CD14-positive monocyte (primary cell): ENCODE results near the gene KRTAP5-8. TPM values are rescaled to one million over a fixed set of nuclear protein-coding genes. Genes with fewer than 3 reads are reported as not detected.
A peak's percentile ranks its signal among the peaks of the same experiment; 100 is the strongest.

Experiments
- DNase-seq, 3 donors: peaks; one replicate each; pipeline ENCODE4 v3.0.0-alpha.2; 2011 to 2022
- H2AFZ ChIP-seq: 2 replicates; pipeline ENCODE4 v1.6.0; 2012; ENCODE audit warnings: mild to moderate bottlenecking, low read depth, low read length, inconsistent platforms; ENCODE audit not compliant: insufficient read depth, poor library complexity, severe bottlenecking
- H3K27ac ChIP-seq, 2 donors: 1 replicate in 1 of 2; 2 replicates in 1 of 2; pipeline ENCODE4 v1.5.1; 2012 to 2013; ENCODE audit warnings: low read length in 2 of 2, control low read depth in 1 of 2, inconsistent platforms in 1 of 2, low read depth in 1 of 2, mild to moderate bottlenecking in 1 of 2
- H3K27me3 ChIP-seq, 2 donors: one replicate each; pipeline versions ENCODE4 v1.6.0 to v1.6.1; 2011 to 2013; ENCODE audit warnings: low read length in 2 of 2; ENCODE audit not compliant: control insufficient read depth in 2 of 2, insufficient read depth in 2 of 2
- H3K36me3 ChIP-seq, 2 donors: replicated peaks in 1 of 2; 1 replicate in 1 of 2; 2 replicates in 1 of 2; pipeline versions ENCODE4 v1.5.1 to v1.6.1; 2012 to 2013; ENCODE audit warnings: low read length in 2 of 2, control low read depth in 1 of 2, inconsistent platforms in 1 of 2, mild to moderate bottlenecking in 1 of 2; ENCODE audit not compliant: insufficient read depth in 2 of 2, control insufficient read depth in 1 of 2
- H3K4me1 ChIP-seq, 2 donors: 1 replicate in 1 of 2; 2 replicates in 1 of 2; pipeline versions ENCODE4 v1.5.1 to v1.6.1; 2012 to 2013; ENCODE audit warnings: low read length in 2 of 2, control low read depth in 1 of 2, inconsistent platforms in 1 of 2, mild to moderate bottlenecking in 1 of 2, moderate library complexity in 1 of 2; ENCODE audit not compliant: insufficient read depth in 2 of 2, control insufficient read depth in 1 of 2
- H3K4me2 ChIP-seq: replicated peaks from 2 replicates; pipeline ENCODE3; 2012; ENCODE audit warnings: low read length, moderate library complexity, mild to moderate bottlenecking; ENCODE audit not compliant: poor library complexity, severe bottlenecking; ENCODE audit errors: extremely low read depth
- H3K4me3 ChIP-seq, 3 experiments: fragments of 200-600 bp in 1 of 3; sonication (generic) in 1 of 3; replicated peaks in 1 of 3; 1 replicate in 2 of 3; 2 replicates in 1 of 3; pipeline ENCODE4 v1.5.1; 2011 to 2013; ENCODE audit warnings: low read length in 3 of 3, mild to moderate bottlenecking in 3 of 3, control low read depth in 2 of 3, low read depth in 2 of 3, inconsistent platforms in 1 of 3, moderate library complexity in 1 of 3
- H3K79me2 ChIP-seq: 2 replicates; pipeline ENCODE4 v1.6.0; 2012; ENCODE audit warnings: mild to moderate bottlenecking, control low read depth, inconsistent platforms, low read length, moderate library complexity; ENCODE audit not compliant: insufficient read depth
- H3K9ac ChIP-seq: 2 replicates; pipeline ENCODE4 v1.6.0; 2017; ENCODE audit warnings: low read length, mild to moderate bottlenecking; ENCODE audit not compliant: insufficient read depth, poor library complexity, severe bottlenecking
- H3K9me3 ChIP-seq, 2 donors: replicated peaks in 1 of 2; 1 replicate in 1 of 2; 2 replicates in 1 of 2; pipeline versions ENCODE4 v1.5.1 to v1.6.1; 2012 to 2013; ENCODE audit warnings: low read length in 2 of 2, control low read depth in 1 of 2; ENCODE audit not compliant: control insufficient read depth in 1 of 2, insufficient read depth in 1 of 2
- H4K20me1 ChIP-seq: 2 replicates; pipeline ENCODE4 v1.6.0; 2012; ENCODE audit warnings: mild to moderate bottlenecking, low read length, control low read depth, moderate library complexity; ENCODE audit not compliant: insufficient read depth
- H3K27ac Mint-ChIP-seq, 7 donors: one replicate each; pipeline ENCODE4 v1.8.0; 2020; ENCODE audit warnings: mild to moderate bottlenecking in 7 of 7, mixed read lengths in 7 of 7, moderate library complexity in 6 of 7, inconsistent platforms in 2 of 7
- H3K27me3 Mint-ChIP-seq, 3 donors: one replicate each; pipeline ENCODE4 v1.8.0; 2021 to 2022; ENCODE audit warnings: low read depth in 3 of 3, mild to moderate bottlenecking in 3 of 3, mixed read lengths in 3 of 3, moderate library complexity in 3 of 3, inconsistent platforms in 1 of 3
- H3K36me3 Mint-ChIP-seq, 2 donors: one replicate each; pipeline ENCODE4 v1.8.0; 2020; ENCODE audit warnings: mixed read lengths in 2 of 2, inconsistent platforms in 1 of 2, mild to moderate bottlenecking in 1 of 2
- H3K4me1 Mint-ChIP-seq: one replicate; pipeline ENCODE4 v1.8.0; 2020; ENCODE audit warnings: mild to moderate bottlenecking, mixed read lengths
- H3K4me3 Mint-ChIP-seq, 2 donors: one replicate each; pipeline ENCODE4 v1.8.0; 2020; ENCODE audit warnings: mild to moderate bottlenecking in 2 of 2, mixed read lengths in 2 of 2, moderate library complexity in 1 of 2
- H3K9me3 Mint-ChIP-seq, 7 donors: one replicate each; pipeline ENCODE4 v1.8.0; 2020 to 2022; ENCODE audit warnings: mixed read lengths in 7 of 7, mild to moderate bottlenecking in 6 of 7, moderate library complexity in 6 of 7, inconsistent platforms in 2 of 7
- WGBS: methylation state at CpG from one replicate; pipeline ENCODE4 v1.1.5; 2013; ENCODE audit warnings: missing lambda C conversion rate; ENCODE audit not compliant: insufficient coverage; 5-methylcytosine and 5-hydroxymethylcytosine counted together
- intact Hi-C, 2 donors: fragments of 100-400 bp; cut with micrococcal nuclease; formaldehyde crosslinking; loops; one replicate each; pipeline versions ENCODE4 v1.15.0 to v1.15.1; 2023
- polyA plus RNA-seq, 3 donors: library from polyadenylated mRNA; depleted of rRNA in 1 of 3; unstranded in 2 of 3; stranded (reverse) in 1 of 3; fragments of 300-500 nt in 2 of 3; fragments of >200 nt in 1 of 3; fragmentation: Illumina TruSeq in 2 of 3; gene quantifications; 1 replicate in 2 of 3; 2 replicates in 1 of 3; pipeline ENCODE4 v1.2.3, GENCODE V29; 2012 to 2021
- TF ChIP-seq, protein P1 (sequence below): fragments of 200-600 bp; IDR thresholded peaks from one replicate; pipeline ENCODE4 v1.8.0; 2022; ENCODE audit warnings: antibody characterized with exemption, mild to moderate bottlenecking

Gene KRTAP5-8
- polyA plus RNA-seq, 3 donors = 0.08 TPM; not detected in 2

DNA sequence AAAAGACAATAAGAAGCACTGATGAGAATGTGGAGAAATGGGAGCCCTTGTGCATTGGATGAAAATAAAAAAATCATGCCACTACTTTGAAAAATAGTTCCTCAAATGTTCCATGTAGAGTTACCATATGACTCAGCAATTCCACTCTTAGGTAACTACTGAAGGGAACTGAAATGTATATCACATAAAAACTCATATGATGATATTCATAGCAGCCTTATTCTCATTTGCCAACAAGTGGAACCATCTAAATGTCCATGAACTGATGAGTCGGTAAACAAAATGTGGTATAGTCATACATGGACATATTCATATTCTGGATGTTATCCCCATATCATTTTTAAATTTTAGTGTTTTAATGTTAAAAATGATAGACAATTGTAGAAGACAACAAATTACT is 13.9 kb downstream of the KRTAP5-8 start:
- Histone ChIP-seq H3K36me3 (no peaks in the 10 kb centered on the region), H3K9ac (no peak overlapping the region), H3K27ac (no peak overlapping the region), H3K79me2 (no peaks in the 10 kb centered on the region), H3K4me2 (no peak overlapping the region), H3K4me1 (peaks cover 0 to 4% of the 10 kb centered on the region in 2 donors), H2AFZ (no peak overlapping the region), H3K27me3 (no peaks in the 10 kb centered on the region), H3K4me3 (no peak overlapping the region), H3K9me3 (peaks cover 0 to 5% of the 10 kb centered on the region in 2 donors), H4K20me1 (no peaks in the 10 kb centered on the region)
- Mint-ChIP-seq H3K9me3 (peaks cover 0 to 3% (median 0%) of the 10 kb centered on the region in 7 donors), H3K27ac (no peak overlapping the region), H3K36me3 (no peaks in the 10 kb centered on the region), H3K27me3 (peaks cover 0 to 4% (median 1%) of the 10 kb centered on the region in 3 donors), H3K4me3 (no peak overlapping the region), H3K4me1 (peaks cover 17% of the 10 kb centered on the region)
- TF ChIP-seq, protein P1, sequence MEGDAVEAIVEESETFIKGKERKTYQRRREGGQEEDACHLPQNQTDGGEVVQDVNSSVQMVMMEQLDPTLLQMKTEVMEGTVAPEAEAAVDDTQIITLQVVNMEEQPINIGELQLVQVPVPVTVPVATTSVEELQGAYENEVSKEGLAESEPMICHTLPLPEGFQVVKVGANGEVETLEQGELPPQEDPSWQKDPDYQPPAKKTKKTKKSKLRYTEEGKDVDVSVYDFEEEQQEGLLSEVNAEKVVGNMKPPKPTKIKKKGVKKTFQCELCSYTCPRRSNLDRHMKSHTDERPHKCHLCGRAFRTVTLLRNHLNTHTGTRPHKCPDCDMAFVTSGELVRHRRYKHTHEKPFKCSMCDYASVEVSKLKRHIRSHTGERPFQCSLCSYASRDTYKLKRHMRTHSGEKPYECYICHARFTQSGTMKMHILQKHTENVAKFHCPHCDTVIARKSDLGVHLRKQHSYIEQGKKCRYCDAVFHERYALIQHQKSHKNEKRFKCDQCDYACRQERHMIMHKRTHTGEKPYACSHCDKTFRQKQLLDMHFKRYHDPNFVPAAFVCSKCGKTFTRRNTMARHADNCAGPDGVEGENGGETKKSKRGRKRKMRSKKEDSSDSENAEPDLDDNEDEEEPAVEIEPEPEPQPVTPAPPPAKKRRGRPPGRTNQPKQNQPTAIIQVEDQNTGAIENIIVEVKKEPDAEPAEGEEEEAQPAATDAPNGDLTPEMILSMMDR = no peak
- peak; percentile 18 to 58 (median 19) for DNase-seq
- WGBS = no CpG with 5 or more reads among the region's 1 CpG
- intact Hi-C loops = no loop called here

DNA sequence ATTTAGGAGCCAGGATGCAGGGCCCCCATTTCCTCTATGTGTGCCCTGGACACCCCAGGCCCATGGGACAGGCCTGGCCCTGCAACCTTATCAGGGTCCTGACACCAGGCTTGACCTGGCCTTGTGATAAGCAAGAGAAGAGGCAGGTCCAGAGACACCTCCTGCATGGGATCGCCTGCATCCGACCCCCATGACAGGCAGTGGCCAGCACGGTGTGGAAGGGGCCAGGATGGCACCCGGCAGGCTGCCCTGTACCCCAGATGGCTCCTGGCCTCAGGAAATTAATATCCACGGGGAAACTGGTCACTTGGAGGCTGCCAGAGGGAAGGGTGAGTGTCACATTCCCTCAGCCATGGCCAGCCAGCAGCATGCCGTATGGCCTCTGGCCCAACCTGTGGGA is 17.2 kb downstream of the KRTAP5-8 start:
- H3K4me1 ChIP-seq = peaks cover 0 to 4% of the 10 kb centered on the region in 2 donors
- H3K4me1 Mint-ChIP-seq = peaks cover 7% of the 10 kb centered on the region
- no peak overlapping the region for H3K4me3 ChIP-seq
- intact Hi-C loops = no loop called here
- H3K9me3 Mint-ChIP-seq = peaks cover 0 to 3% (median 0%) of the 10 kb centered on the region in 7 donors
- H3K4me2 ChIP-seq = no peak overlapping the region
- H2AFZ ChIP-seq = no peak overlapping the region
- no peaks in the 10 kb centered on the region for H3K79me2 ChIP-seq
- H3K27me3 Mint-ChIP-seq = peaks cover 0 to 7% (median 4%) of the 10 kb centered on the region in 3 donors
- H3K36me3 Mint-ChIP-seq = no peaks in the 10 kb centered on the region
- no peaks in the 10 kb centered on the region for H3K9me3 ChIP-seq
- no peak overlapping the region for H3K4me3 Mint-ChIP-seq
- TF ChIP-seq, protein P1 = no peak
- no peak overlapping the region for H3K9ac ChIP-seq
- no peak overlapping the region for H3K27ac ChIP-seq
- no peaks in the 10 kb centered on the region for H3K27me3 ChIP-seq
- WGBS = 93% methylated on average over 6 of the region's 6 CpGs
- H3K27ac Mint-ChIP-seq = no peak overlapping the region
- no peak for DNase-seq
- no peaks in the 10 kb centered on the region for H4K20me1 ChIP-seq
- H3K36me3 ChIP-seq = no peaks in the 10 kb centered on the region
